Stimulated activated CD4-positive, alpha-beta T cell treated with anti-CD3 and anti-CD28 coated beads, Interleukin-4, amount 100 ng/mL, for 4 hours (primary cell): Measurements from ENCODE around the gene PPP2R2B.

Experiments
- DNase-seq, 2 experiments: peaks; one replicate each; pipeline ENCODE4 v3.0.0-alpha.2; 2020

PPP2R2B gene

GRCh38 chr5:146884066-146884626 is 5.6 kb upstream of the PPP2R2B start:
- DNase-seq, result no peak

- DNase-seq, result no peak
These were observed 5.0 kb upstream of the PPP2R2B start for GRCh38 chr5:146883511-146883910.

- DNase-seq, result no peak
These were observed 2.4 kb upstream of the PPP2R2B start for GRCh38 chr5:146880966-146881365.

- peak in 1 of 2 experiments; percentile 5 for DNase-seq
These were observed 628 bp downstream of the PPP2R2B start for GRCh38 chr5:146877783-146878475.

DNA sequence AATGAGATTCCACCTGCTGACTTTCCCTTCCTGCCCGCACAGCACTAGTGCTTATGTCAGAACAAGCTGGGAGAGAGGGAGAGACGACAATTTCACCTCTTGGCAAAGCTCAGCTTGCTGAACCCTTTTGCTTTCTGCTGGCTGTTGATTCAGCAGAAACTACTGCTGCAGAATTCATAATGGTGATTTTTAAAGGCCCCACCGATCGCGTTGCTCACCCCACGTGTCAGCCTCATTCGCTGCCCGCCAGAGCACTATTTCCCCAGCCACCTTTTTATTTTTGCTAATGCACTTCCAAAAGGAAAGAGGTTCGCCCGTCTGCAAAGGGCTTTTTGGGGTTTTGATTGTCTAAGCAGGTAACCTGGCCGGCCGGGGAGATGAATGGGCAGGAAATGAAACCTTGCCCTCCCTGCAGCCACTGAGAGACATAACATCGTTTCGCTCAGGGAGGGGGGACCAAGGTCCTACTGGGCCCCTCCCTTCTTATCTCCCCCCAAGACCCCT is 1.3 kb downstream of the PPP2R2B start:
- peak in 1 of 2 experiments; percentile 1 for DNase-seq

GRCh38 chr5:146873186-146873917 is 5.2 kb downstream of the PPP2R2B start:
- DNase-seq, result no peak

DNA sequence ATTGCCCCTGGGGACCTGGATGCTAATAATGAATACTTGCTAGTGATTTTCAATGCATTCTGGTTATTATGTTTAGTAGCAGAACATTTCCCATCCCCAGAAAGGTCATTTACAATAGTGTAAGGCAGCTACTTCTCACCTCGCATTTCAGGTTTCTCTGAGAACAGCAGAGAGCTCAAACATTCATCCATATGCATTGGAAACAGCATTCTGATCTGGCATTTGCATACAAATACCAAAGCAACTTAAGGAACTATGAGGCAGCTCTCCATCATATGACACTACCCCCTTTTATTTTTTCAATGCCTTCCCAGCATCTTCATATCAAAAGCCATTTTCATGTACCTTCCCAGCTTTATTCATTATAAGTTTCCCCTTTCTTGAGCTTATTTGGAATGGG is 6.4 kb downstream of the PPP2R2B start:
- no peak for DNase-seq

GRCh38 chr5:146867996-146868708 is 10.4 kb downstream of the PPP2R2B start:
- no peak for DNase-seq

GRCh38 chr5:146866263-146866662 is 12.3 kb downstream of the PPP2R2B start:
- DNase-seq, result no peak

GRCh38 chr5:146862641-146863040 is 15.9 kb downstream of the PPP2R2B start:
- no peak for DNase-seq

- DNase-seq, result no peak
These were observed 18.2 kb downstream of the PPP2R2B start for GRCh38 chr5:146860213-146860893.

DNA sequence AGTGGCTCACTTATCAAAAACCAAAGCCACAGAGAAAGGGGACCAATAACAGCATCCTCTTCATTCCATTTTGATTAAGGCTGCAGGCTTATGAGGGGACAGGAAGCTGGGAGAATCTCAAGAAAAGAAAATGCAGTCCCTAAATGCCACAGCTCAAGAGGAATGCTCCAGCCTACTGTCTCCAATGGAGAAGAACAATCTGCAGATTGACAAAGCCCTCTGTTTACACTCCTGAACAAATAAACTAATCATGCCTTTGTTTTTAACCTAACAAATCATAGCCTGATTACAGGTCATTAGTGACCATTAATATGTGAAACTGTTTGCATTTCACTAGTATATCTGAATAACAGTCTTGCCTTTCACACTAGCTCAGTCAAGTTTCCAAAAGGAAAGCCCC is 26.5 kb downstream of the PPP2R2B start:
- DNase-seq, result no peak

DNA sequence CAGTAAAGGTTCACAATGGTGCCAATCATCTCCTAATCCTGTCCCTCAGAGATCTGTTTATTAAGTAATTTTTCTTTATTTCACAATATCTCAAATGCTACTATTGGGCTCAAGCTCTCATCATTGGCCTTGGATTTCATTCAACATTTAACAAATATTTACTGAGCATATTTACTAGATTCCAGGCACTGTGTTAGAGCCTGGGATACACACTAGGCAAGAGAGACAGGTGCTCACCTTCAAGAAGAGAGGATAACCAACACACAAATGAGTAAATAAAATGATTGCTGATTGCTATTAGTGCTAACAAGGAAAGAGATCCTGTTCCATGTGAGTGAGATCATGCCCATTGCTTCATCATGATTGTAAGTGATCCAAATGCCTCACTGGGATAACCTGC is 27.4 kb downstream of the PPP2R2B start:
- DNase-seq, result no peak

DNA sequence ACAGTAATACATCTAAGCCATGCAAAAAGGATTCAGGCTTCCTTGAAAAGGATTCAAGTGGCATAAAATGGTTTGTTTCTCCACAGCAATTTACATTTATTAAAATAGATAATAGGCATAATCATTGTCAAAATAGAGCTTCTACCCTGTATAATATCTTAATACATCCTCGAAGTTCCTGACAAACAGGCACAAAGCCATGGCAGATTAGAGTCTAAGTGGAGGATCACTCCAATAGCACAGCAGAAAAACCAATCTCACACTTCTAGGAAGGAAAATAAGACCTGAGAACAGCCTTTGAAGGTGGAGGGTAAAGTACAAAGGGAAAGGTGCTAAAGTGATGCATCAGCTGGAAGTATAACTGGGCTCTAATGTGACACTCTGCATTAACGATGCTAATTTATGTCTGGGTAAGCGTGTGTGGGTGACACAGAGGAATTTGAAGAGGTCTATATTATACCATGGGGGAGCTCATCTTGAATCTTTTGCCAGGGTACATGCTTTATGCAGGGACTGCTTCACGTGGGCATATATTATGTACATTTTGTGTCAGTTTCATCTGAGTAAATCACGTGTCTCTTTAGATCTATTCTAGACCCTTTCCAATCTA is 28.8 kb downstream of the PPP2R2B start:
- no peak for DNase-seq

- DNase-seq, result no peak
These were observed 30.4 kb downstream of the PPP2R2B start for GRCh38 chr5:146848133-146848532.

- DNase-seq, result no peak
These were observed 38.5 kb downstream of the PPP2R2B start for GRCh38 chr5:146840016-146840415.

- no peak for DNase-seq
These were observed 42.2 kb downstream of the PPP2R2B start for GRCh38 chr5:146836226-146836842.

- no peak for DNase-seq
These were observed 45.4 kb downstream of the PPP2R2B start for GRCh38 chr5:146832985-146833732.

- DNase-seq, result no peak
These were observed 50.2 kb downstream of the PPP2R2B start for GRCh38 chr5:146828385-146828784.

DNA sequence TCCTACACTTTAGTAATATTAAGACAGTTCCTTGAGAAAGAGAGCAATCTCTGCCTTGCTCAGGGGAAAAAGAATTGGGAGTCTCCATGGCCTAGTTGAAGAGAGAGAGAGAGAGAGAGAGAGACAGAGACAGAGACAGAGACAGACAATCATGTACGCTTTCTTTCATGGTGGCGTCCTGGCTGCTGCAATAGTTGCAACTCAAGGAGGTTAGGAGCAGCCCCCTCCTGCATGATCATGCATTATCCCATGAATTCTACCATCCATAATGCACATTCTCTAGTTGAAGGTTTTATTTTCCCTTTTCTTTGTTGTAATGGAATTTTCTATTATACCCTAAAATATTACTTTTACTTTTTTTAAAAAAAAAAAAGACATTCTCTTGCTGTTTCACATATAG is 50.7 kb downstream of the PPP2R2B start:
- no peak for DNase-seq

DNA sequence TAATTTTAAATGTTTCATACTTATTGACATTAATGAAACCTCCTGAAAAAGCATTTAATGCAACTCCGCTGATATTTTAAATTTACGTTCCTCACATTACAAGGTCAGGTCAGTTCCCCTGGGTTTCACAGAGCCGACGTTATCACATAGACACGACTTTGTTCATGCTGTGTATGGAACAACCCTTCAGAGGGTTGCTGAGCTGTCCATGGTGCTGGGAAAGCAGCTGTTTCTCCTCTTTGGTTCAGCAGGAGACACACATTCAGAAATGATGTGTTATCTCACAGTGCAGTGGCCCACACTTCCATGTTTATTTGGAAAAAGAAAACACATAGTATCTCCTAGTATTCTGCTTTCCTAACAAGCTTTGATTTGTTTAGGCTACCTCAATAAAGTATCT is 53.5 kb downstream of the PPP2R2B start:
- no peak for DNase-seq
